ENCODE measurements around the gene PCP2. TPM values are rescaled to one million over a fixed set of nuclear protein-coding genes. Genes with fewer than 3 reads are reported as not detected.

PCP2 gene
- polyA plus RNA-seq, 2 of the 4 experiments (the other 2 are of a cell fraction), result 0.19 TPM; not detected in 1

DNA sequence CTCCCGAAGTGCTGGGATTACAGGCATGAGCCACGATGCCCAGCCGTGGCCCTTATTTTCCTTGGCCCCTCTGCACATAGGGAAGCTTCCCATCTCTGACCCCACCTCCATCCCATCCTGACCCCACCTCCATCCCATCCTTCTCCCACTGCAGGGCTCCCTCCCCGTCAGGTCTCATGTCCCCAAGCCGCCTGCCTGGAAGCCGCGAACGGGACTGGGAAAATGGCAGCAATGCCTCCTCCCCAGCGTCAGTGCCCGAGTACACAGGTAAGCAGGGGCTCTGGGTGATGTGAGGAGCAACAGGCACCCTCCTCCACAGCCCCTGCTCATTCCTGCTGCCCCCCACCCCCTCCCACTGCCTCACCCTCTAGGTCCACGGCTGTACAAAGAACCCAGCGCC, 16.3 kb downstream of the PCP2 start (continued):
- TF ChIP-seq, protein P1, sequence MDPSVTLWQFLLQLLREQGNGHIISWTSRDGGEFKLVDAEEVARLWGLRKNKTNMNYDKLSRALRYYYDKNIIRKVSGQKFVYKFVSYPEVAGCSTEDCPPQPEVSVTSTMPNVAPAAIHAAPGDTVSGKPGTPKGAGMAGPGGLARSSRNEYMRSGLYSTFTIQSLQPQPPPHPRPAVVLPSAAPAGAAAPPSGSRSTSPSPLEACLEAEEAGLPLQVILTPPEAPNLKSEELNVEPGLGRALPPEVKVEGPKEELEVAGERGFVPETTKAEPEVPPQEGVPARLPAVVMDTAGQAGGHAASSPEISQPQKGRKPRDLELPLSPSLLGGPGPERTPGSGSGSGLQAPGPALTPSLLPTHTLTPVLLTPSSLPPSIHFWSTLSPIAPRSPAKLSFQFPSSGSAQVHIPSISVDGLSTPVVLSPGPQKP (IDR thresholded peaks at IDR 0.05; ENCODE audit: low read depth, low read length), result no peak
- no peak for TF ChIP-seq CEBPB (IDR thresholded peaks at IDR 0.05)
- TF ChIP-seq E2F6 (IDR thresholded peaks at IDR 0.05; ENCODE audit: borderline replicate concordance, low read depth), result no peak
- no peak for TF ChIP-seq POLR2A (IDR thresholded peaks at IDR 0.05; ENCODE audit: low read length)
- TF ChIP-seq ZSCAN20 (CRISPR knock-in tag; IDR thresholded peaks at IDR 0.05), result no peak

DNA sequence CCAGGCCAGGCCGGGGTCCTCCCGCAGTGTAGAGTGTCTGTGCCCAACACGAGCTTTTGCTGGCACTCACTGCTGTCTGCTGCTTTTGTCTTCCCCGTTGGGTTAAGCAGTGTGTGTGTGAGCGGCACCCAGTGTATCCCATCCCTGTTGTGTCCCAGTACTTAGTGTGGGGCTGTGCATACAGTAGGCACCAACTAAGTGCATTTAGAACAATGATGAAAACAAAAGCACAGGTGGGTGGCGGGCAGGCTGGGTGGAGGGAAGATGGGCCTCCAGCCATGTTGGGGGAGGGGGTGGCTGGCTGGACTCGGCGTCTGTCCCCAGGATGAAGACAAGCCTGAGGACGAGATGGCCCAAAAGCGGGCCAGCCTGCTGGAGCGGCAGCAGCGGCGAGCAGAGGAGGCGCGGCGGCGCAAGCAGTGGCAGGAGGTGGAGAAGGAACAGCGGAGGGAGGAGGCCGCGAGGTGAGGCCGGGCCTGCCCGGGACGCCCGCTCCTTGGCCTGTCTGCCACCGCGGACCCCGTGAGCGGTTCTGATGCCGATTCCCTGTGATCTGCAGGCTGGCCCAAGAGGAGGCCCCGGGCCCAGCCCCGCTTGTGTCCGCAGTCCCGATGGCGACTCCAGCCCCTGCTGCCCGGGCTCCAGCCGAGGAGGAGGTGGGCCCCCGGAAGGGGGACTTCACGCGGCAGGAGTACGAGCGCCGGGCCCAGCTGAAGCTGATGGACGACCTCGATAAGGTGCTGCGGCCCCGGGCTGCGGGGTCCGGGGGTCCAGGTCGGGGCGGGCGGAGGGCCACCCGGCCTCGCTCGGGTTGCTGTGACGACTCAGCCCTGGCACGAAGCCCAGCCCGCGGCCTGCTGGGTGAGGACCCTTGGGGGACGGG, 18.4 kb downstream of the PCP2 start:
- Histone ChIP-seq H3K4me1 (no peaks in the 10 kb centered on the region), H3K27ac (no peak overlapping the region), H3K9me3 (no peaks in the 10 kb centered on the region), H3K4me3 (no peak overlapping the region), H3K4me2 (no peak overlapping the region)
- ATAC-seq (no peak), FAIRE-seq (no peak), DNase-seq (ENCODE audit: low read depth in 1 of 2, low spot score in 1 of 2) (no peak)
- POLR2A ChIA-PET, result no interaction called here
- CTCF ChIA-PET, result interaction anchor here (1.1 kb wide), 1 partner anchor 47 kb away, joined by 3 read pairs; no protein-coding TSS in a partner anchor
- WGBS (ENCODE audit: missing lambda C conversion rate), result 90% methylated on average over 22 of the region's 59 CpGs
- TF ChIP-seq CTCF (IDR thresholded peaks at IDR 0.05), result no peak
- no peak for TF ChIP-seq HOXB5 (CRISPR knock-in tag; IDR thresholded peaks at IDR 0.05)
- no peak for TF ChIP-seq HDAC2 (IDR thresholded peaks at IDR 0.05)
- no peak for TF ChIP-seq EHMT2 (IDR thresholded peaks at IDR 0.05; ENCODE audit: low read depth)
- no peak for TF ChIP-seq TP53 (CRISPR knock-in tag; IDR thresholded peaks at IDR 0.05)
- TF ChIP-seq JUNB (IDR thresholded peaks at IDR 0.05), result no peak

GRCh38 chr19:7612282-7613274, 20.9 kb downstream of the PCP2 start:
- H3K4me2 ChIP-seq, result no peak overlapping the region
- ATAC-seq (no peak), DNase-seq (ENCODE audit: low read depth in 1 of 2, low spot score in 1 of 2) (no peak), FAIRE-seq (no peak)
- H3K4me3 ChIP-seq, result no peak overlapping the region
- no peaks in the 10 kb centered on the region for H3K4me1 ChIP-seq
- no peaks in the 10 kb centered on the region for H3K9me3 ChIP-seq
- H3K27ac ChIP-seq, result no peak overlapping the region
- 90% methylated on average over 25 of the region's 81 CpGs for WGBS (ENCODE audit: missing lambda C conversion rate)
- CTCF ChIA-PET, result no interaction called here
- POLR2A ChIA-PET, result no interaction called here
- TF ChIP-seq GATA3 (IDR thresholded peaks at IDR 0.05; ENCODE audit: borderline replicate concordance) (no peak), TFCP2L1 (CRISPR knock-in tag; IDR thresholded peaks at IDR 0.05) (no peak), NFE2L2 (conservative IDR thresholded peaks at IDR 0.05; ENCODE audit: low read length) (no peak), NPAS2 (CRISPR knock-in tag; IDR thresholded peaks at IDR 0.05; ENCODE audit: borderline replicate concordance) (no peak), REST (IDR thresholded peaks at IDR 0.05) (no peak), FOSB (CRISPR knock-in tag; IDR thresholded peaks at IDR 0.05) (no peak), RNF2 (IDR thresholded peaks at IDR 0.05; ENCODE audit: borderline replicate concordance, low read depth) (no peak), MAFK (IDR thresholded peaks at IDR 0.05; ENCODE audit: partially characterized antibody) (no peak)
- TF ChIP-seq, protein P2, sequence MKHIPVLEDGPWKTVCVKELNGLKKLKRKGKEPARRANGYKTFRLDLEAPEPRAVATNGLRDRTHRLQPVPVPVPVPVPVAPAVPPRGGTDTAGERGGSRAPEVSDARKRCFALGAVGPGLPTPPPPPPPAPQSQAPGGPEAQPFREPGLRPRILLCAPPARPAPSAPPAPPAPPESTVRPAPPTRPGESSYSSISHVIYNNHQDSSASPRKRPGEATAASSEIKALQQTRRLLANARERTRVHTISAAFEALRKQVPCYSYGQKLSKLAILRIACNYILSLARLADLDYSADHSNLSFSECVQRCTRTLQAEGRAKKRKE (CRISPR knock-in tag; IDR thresholded peaks at IDR 0.05; ENCODE audit: low read depth), result no peak
- TF ChIP-seq, protein P1 (IDR thresholded peaks at IDR 0.05; ENCODE audit: low read depth, low read length), result no peak
- TF ChIP-seq, protein P3, sequence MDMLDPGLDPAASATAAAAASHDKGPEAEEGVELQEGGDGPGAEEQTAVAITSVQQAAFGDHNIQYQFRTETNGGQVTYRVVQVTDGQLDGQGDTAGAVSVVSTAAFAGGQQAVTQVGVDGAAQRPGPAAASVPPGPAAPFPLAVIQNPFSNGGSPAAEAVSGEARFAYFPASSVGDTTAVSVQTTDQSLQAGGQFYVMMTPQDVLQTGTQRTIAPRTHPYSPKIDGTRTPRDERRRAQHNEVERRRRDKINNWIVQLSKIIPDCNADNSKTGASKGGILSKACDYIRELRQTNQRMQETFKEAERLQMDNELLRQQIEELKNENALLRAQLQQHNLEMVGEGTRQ (IDR thresholded peaks at IDR 0.05), result no peak

Data from A549 (cell line).